ENCODE data around the gene AUTS2.

GRCh38 chr7:69739190-69739589, 140.9 kb downstream of the AUTS2 start:
- TF ChIP-seq POLR2AphosphoS5 (IDR thresholded peaks at IDR 0.05) (no peak), POLR2A (IDR thresholded peaks at IDR 0.05) (no peak)
- TF ChIP-seq, protein P1, sequence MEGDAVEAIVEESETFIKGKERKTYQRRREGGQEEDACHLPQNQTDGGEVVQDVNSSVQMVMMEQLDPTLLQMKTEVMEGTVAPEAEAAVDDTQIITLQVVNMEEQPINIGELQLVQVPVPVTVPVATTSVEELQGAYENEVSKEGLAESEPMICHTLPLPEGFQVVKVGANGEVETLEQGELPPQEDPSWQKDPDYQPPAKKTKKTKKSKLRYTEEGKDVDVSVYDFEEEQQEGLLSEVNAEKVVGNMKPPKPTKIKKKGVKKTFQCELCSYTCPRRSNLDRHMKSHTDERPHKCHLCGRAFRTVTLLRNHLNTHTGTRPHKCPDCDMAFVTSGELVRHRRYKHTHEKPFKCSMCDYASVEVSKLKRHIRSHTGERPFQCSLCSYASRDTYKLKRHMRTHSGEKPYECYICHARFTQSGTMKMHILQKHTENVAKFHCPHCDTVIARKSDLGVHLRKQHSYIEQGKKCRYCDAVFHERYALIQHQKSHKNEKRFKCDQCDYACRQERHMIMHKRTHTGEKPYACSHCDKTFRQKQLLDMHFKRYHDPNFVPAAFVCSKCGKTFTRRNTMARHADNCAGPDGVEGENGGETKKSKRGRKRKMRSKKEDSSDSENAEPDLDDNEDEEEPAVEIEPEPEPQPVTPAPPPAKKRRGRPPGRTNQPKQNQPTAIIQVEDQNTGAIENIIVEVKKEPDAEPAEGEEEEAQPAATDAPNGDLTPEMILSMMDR (IDR thresholded peaks at IDR 0.05 in 8 of 11, conservative IDR thresholded peaks at IDR 0.05 in 3 of 11): no peak

Data from spleen (tissue), 7 donors.